Peyer's patch (tissue), 4 donors: ENCODE measurements around the gene NPB.
A peak's percentile ranks its signal among the peaks of the same experiment; 100 is the strongest.

Experiments used
- POLR2A ChIP-seq, 2 donors: fragments of 450-650 bp; IDR thresholded peaks; one replicate each; pipeline ENCODE4 v1.5.1; 2017; ENCODE audit warnings: antibody characterized with exemption in 2 of 2, mild to moderate bottlenecking in 2 of 2, moderate library complexity in 2 of 2
- TF ChIP-seq, protein P1 (sequence below), 6 experiments: fragments of 450-650 bp in 4 of 6; fragments of 200-600 bp in 2 of 6; sonication (generic) in 1 of 6; IDR thresholded peaks; one replicate each; pipeline ENCODE4 v1.5.1; 2017 to 2019; ENCODE audit warnings: antibody characterized with exemption in 6 of 6, mild to moderate bottlenecking in 3 of 6, moderate library complexity in 1 of 6

DNA sequence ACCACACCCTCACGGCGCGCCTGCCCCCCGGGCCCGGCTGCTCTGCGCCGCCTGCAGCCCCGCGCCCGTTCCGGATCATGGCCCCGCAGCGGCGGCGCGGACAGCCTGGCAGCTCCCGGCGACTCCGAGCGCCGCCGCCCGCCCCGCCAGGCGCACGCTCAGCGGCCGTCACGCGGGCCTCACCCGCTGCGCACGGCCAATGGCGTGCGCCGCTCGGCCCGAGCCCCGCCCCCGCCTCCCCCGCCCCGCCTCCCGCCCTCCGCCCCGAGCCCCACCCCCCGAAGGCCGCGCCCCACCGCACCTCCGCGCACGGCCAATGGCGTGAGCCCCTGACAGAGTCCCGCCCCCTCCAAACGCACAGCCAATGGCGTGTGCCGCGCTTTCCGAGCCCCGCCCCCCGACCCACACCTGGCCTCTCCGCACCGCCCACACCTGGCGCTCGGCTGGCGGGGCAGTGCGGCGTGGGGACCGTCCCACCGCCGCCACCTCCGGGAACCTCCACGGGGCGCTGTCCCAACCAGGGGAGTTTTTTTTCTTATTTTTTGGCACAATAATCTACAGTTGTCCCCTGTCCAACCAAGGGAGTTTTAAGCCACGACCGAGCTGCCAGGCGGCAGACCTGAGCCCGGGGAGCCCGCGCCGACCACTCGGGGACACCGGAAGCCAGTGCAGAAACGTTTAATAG lies 9.4 kb downstream of the NPB start, which contains the start of gene PCYT2:
- TF ChIP-seq, protein P1, sequence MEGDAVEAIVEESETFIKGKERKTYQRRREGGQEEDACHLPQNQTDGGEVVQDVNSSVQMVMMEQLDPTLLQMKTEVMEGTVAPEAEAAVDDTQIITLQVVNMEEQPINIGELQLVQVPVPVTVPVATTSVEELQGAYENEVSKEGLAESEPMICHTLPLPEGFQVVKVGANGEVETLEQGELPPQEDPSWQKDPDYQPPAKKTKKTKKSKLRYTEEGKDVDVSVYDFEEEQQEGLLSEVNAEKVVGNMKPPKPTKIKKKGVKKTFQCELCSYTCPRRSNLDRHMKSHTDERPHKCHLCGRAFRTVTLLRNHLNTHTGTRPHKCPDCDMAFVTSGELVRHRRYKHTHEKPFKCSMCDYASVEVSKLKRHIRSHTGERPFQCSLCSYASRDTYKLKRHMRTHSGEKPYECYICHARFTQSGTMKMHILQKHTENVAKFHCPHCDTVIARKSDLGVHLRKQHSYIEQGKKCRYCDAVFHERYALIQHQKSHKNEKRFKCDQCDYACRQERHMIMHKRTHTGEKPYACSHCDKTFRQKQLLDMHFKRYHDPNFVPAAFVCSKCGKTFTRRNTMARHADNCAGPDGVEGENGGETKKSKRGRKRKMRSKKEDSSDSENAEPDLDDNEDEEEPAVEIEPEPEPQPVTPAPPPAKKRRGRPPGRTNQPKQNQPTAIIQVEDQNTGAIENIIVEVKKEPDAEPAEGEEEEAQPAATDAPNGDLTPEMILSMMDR (IDR thresholded peaks at IDR 0.05) = peak in 3 of 6 experiments; percentile 9 to 30 (median 18)
- peak in 1 of 2 donors; percentile 77 for TF ChIP-seq POLR2A (IDR thresholded peaks at IDR 0.05)
